Stimulated activated CD4-positive, alpha-beta T cell treated with anti-CD3 and anti-CD28 coated beads, Interleukin-15, amount 100 ng/mL, for 1 hour (primary cell): ENCODE results near the gene DLG2.

ENCODE experiments used
- DNase-seq, 2 donors: peaks; one replicate each; pipeline ENCODE4 v3.0.0-alpha.2; 2020; ENCODE audit warnings: low read depth in 1 of 2, low spot score in 1 of 2

Gene DLG2

DNA sequence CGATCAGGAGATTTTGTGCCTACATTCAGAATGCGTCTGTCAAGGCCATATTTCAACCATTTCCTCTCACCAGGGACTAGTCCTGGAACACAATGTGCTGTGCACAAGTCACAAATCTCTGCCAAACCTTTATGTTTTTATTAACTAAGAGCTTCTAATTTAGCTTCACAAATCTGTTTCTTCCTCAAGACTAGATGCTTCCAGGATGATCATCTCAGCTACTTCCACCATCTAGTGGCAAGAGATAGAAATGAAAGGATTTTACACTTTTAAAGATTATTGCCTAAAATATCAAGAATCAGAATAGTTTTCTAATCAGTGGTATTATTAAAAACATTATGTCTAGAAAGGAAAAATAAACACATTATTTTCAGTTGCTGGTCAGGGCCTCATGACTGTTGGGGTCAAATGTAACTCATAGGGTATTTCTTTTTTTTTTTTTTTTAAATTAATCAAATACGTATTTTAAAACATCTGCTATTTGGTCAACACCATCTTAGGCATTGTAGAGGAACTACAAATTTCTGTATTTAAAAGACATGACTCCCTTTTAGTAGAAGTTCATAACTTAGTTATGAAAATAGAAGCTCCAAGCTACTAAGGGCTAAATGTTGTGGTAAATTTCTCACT is 1102.6 kb downstream of the DLG2 start:
- no peak for DNase-seq

GRCh38 chr11:84522331-84522730 is 1104.8 kb downstream of the DLG2 start:
- DNase-seq, result no peak

- no peak for DNase-seq
Measured at GRCh38 chr11:84518631-84519183, 1108.4 kb downstream of the DLG2 start.

DNA sequence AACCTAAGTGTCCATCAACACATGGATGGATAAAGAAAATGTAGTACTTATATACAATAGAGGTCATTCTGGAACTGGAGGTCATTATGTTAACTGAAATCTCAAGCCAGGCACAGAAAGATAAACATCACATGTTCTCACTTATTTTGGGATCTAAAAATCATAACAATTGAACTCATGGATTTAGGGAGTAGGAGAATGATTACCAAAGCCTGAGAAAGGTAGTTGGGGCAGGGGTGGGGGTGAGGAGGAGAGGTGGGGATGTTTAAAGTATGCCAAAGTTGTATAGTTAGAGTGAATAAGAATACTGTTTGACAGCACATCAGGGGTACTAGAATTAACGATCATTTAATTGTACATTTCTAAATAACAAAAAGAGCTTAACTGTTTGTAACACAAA is 1112.7 kb downstream of the DLG2 start:
- DNase-seq, result no peak

GRCh38 chr11:84503503-84503902 is 1123.6 kb downstream of the DLG2 start:
- DNase-seq, result no peak

DNA sequence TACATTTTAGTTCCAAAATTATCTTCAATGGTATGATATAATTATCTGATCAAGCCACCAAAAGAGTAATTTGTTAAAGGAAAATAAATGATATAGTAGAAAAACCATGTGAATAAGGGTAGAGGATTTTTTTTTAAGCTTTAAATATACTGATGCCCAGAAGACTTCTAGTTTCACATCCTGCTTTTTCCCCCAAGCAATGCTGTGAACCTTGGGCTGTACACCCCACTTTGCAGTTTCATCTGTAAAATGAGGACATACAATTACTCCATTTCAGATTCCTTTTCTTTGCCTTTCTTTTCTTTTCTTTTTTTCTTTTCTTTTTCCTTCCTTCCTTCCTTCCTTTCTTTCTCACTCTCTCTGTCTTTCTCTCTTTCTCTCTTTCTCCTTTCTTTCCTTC is 1125.4 kb downstream of the DLG2 start:
- no peak for DNase-seq

- DNase-seq, result no peak
Measured at GRCh38 chr11:84497981-84498411, 1129.1 kb downstream of the DLG2 start.

DNA sequence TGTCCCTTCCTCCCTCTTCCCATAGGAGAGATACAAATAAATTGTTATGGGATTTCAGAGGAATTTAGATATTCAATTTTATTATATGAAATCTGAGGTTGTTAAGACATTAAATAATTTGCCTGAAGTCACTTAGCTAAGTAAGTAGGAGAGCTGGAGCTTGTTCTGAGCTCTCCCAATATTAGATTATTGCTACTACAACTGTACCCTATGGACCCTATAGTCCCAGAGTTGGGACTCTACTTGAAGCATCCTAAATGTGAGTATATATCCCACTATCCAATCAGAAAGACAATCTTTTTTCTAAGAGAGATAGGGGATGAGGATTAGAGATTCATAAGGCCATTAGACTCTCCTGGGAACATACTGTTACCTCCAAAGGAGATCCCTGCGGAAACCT is 1130.0 kb downstream of the DLG2 start:
- no peak for DNase-seq

DNA sequence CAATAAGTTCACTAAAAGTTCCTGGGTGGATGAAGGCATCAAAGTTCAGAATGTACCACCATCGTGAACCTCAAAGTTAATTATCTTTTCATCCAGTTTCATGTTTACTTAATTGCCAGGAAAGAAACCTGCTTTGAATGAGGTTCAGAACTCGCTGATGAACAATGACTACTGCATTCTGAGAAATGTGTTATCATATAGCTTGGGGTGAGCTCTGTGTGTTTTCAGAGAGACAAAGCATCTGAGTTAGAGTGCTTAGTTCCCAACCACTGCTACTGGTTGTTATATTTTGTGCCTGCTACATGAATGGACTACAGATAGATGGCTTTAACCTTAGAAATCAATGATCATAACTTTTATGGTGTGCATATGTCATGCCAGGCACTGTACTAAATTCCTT is 1131.0 kb downstream of the DLG2 start:
- DNase-seq, result no peak

DNA sequence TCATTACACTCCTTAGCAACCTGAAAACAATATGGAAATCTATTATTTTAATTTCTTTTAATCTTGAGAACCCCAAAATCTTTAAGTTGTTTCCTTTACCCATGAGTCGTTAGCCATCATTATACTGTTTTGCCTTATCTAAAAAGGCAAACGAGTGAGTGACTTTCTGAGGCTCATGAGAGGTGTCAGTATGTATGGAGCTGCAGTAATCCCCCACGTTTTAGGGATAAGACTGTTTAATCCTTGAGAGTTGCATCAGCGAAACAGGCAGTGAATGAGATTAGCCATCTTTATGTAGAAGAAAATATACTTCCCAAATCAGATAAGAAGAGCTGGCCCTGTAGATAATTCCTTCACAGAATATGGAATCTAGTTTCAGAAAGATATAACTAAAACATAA is 1147.0 kb downstream of the DLG2 start:
- no peak for DNase-seq

- DNase-seq, result no peak
Measured at GRCh38 chr11:84476581-84476980, 1150.6 kb downstream of the DLG2 start.

GRCh38 chr11:84471501-84471900 is 1155.6 kb downstream of the DLG2 start:
- no peak for DNase-seq

GRCh38 chr11:84468235-84468634 is 1158.9 kb downstream of the DLG2 start:
- DNase-seq, result no peak

DNA sequence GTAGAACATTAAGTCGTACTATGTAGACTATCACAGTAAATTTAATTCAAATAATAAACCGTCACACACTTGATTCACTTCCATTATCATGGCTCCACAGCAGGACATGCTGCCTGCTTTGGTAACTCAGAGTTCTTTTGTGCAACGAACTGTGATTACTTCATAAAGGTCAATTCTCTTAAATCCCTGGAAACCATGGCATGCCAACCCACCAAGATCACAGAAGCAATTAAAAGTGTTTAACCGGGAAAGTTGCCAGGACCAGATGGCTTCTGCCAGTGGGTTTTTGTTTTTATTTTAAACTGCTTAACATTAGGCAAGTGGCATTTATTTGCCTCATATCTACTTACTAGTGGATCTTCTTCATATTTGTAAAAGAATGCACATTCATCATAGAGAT is 1162.1 kb downstream of the DLG2 start:
- no peak for DNase-seq

GRCh38 chr11:84455691-84456090 is 1171.5 kb downstream of the DLG2 start:
- DNase-seq, result no peak

GRCh38 chr11:84452211-84452610 is 1174.9 kb downstream of the DLG2 start:
- no peak for DNase-seq

DNA sequence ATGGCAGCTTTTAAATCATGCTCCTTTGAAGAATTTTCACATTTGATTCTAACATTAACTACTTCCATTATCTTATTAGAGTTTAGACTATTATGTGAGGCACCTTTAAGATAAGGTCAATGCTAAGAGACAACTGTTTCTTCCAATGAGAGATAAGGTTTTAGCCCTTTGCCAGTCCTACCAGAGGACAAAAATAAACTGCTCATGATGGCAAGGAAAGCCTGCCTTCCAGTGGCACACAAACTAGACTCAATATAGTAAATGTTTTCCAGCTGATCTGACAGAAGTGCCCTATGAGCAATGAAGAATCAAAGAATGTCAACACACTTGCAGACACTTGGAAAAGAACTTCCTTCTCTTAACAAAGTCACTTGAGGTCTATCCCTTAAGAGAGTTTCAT is 1188.6 kb downstream of the DLG2 start:
- no peak for DNase-seq

DNA sequence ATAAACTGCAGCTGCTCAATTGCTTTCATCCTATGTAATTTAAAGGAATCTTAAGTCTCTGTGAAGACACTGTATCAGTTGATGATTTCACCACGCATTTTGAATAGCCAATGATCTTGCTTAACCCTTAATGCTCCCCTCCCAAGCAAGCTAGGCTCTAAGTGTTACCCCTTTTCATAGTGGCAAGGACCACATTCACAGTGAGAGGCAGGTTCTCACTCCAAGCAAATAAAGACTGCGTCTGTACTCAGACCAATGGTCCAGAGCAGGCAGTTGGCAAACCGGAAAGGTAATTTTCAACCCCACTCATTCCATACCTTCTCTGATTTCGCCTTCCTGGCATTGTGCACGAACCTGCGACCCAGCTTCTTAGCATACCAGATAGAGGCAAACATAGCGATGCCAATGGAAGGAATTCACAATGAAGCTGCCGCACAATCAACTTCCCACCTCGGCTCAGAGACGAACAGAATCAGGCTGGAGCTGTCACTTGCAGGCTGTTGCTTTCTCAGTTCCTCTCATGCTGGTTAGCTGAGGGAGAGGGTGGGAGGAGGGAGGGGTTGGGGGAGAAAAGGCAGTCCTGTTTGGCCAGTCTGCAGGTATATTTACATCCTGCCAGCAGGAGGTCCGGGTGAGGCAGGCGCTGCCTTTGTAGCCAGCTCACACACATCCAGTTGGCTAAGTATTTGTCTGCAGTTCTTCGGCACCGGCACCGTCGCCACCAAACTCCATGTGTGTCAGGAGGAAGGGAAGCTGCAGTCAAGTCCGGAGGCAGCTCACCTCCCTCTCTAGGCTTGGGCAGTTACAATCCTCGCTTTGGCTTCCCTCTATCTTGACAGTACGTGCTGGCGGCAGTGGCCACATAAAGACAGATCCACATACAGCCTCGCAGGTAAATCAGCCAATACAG is 1189.8 kb downstream of the DLG2 start:
- DNase-seq, result no peak

DNA sequence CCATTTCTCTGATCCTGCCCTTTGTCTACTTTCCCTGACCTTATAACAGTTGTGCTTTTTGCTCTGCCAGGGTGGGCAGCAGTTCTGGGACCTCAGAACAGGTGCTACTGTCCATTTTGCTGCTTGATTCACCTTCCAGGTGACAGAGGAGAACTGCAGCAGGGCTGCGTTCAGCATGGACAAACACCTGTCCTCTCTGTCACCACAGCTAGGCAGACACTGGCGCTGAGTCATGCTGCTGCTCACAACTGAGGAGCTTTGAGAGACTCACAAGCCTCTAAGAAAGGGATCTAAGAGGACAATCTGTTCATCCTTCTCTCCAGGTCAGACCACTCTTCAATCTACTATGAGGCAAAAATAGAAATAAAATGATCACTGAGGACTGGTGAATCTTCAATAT is 1196.5 kb downstream of the DLG2 start:
- DNase-seq, result no peak

GRCh38 chr11:84425673-84426072 is 1201.5 kb downstream of the DLG2 start:
- no peak for DNase-seq

- no peak for DNase-seq
Measured at GRCh38 chr11:84420271-84420670, 1206.9 kb downstream of the DLG2 start.

- DNase-seq, result no peak
Measured at GRCh38 chr11:84419616-84420015, 1207.5 kb downstream of the DLG2 start.
